Fibroblast of pulmonary artery (primary cell): ENCODE results near the gene PLS3.

Source experiments
- DNase-seq: peaks from one replicate; pipeline ENCODE4 v3.0.0-alpha.2; 2010; ENCODE audit warnings: low read depth
- H3K4me3 ChIP-seq: replicated peaks from 2 replicates; pipeline ENCODE4 v1.5.1; 2011; ENCODE audit warnings: low read depth, mild to moderate bottlenecking, control low read depth, low read length, moderate library complexity
- CTCF ChIP-seq: IDR thresholded peaks from 2 replicates; pipeline ENCODE4 v1.5.1; 2011; ENCODE audit warnings: mild to moderate bottlenecking, control low read depth, low read length, inconsistent platforms; ENCODE audit errors: missing control alignments

Gene PLS3

GRCh38 chrX:115696939-115697338 is 136.0 kb downstream of the PLS3 start:
- TF ChIP-seq CTCF = no peak
- no peak overlapping the region for H3K4me3 ChIP-seq
- no peak for DNase-seq

- H3K4me3 ChIP-seq = no peak overlapping the region
- no peak for DNase-seq
- TF ChIP-seq CTCF = no peak
Observed at GRCh38 chrX:115697806-115698205, 136.8 kb downstream of the PLS3 start.
